ENCODE measurements around the gene KLC1. TPM values are rescaled to one million over a fixed set of nuclear protein-coding genes. Genes with fewer than 3 reads are reported as not detected.

The KLC1 gene
- total and polyA plus RNA-seq, 2 of the 8 experiments (the other 6 are each of a cell fraction or from before 2014, with no cell fraction given), result 84.6 to 134 TPM

DNA sequence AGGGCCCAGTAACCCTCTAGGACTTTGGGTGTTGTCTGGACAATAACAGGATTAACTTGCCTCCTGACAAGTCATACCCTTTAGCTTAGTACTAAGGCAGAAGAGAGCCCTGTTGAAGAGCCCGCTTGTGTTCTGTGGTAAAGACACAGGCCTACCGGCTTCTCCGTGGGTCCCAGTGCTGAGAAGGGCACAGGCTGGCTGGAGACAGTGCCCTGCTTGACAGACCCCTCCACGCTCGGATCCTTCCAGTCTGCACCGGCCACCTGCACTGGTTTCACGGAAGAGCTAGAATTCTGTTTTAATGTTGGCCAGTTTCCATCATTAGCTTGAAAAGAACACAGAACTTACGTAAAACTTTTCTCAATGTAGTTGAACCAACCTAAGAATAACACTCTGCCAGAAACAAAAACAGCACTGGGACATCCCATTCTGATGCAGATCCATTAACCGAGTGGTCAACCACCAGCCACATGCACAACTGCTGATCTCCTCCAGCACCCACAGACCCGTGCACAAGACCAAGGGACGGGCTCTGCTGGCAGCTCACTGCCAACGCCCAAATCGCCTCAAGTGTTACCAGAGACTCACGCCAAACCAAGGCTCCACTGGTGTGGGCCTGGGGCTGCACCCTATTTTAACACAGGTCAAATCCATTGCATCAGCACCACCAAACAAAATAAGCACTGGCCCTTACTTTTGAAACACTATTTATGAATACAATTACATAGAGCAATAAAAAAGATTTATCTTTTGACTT is 113.7 kb downstream of the KLC1 start:
- Histone ChIP-seq H3K4me3 (ENCODE audit: extremely low read depth in 1 of 4, insufficient read depth in 2 of 4, low read depth in 3 of 4, low read length in 4 of 4) (no peak overlapping the region), H3K23ac (ENCODE audit: insufficient read length) (no peak overlapping the region), H3K36me3 (ENCODE audit: control insufficient read depth in 2 of 4, insufficient read depth in 4 of 4, low read length in 3 of 4) (no peaks in the 10 kb centered on the region; a peak in 2 of 8 replicates), H2BK5ac (ENCODE audit: low read depth, low read length) (no peak overlapping the region), H4K20me1 (replicated peaks in 1 of 2; ENCODE audit: control insufficient read depth in 1 of 2, insufficient read depth in 2 of 2, low read length in 2 of 2) (peaks cover 0 to 2% of the 10 kb centered on the region in 2 experiments), H3K9me3 (ENCODE audit: insufficient read depth in 2 of 2, low read depth in 1 of 2, low read length in 1 of 2) (no peaks in the 10 kb centered on the region), H3K4me1 (replicated peaks in 1 of 4; ENCODE audit: control insufficient read depth in 3 of 4, insufficient read depth in 4 of 4, low read length in 3 of 4) (peaks cover 0 to 3% (median under 1%) of the 10 kb centered on the region in 4 experiments; a peak in 2 of 7 replicates), H2BK15ac (ENCODE audit: low read length) (no peak overlapping the region), H3K79me1 (ENCODE audit: low read depth, low read length) (no peaks in the 10 kb centered on the region), H4K5ac (ENCODE audit: insufficient read length, low read depth, low read length) (no peak overlapping the region), H3K14ac (ENCODE audit: insufficient read length) (no peak overlapping the region), H4K91ac (replicated peaks; ENCODE audit: insufficient read length, low read length) (no peak overlapping the region), H3K4me2 (ENCODE audit: insufficient read depth in 1 of 2, low read depth in 2 of 2, low read length in 2 of 2) (no peak overlapping the region), H3K18ac (ENCODE audit: extremely low read depth, low read length) (no peak overlapping the region), H4K8ac (ENCODE audit: extremely low read depth, insufficient read depth, low read length) (no peak overlapping the region), H2AFZ (ENCODE audit: low read length) (no peak overlapping the region), H3K4ac (replicated peaks; ENCODE audit: insufficient read length, low read depth, low read length) (no peak overlapping the region), H2BK20ac (ENCODE audit: low read length) (no peak overlapping the region), H2BK120ac (replicated peaks; ENCODE audit: low read depth, low read length) (no peak overlapping the region), H2BK12ac (ENCODE audit: low read depth, low read length) (no peak overlapping the region), H3K79me2 (ENCODE audit: control insufficient read depth in 1 of 2, insufficient read depth in 2 of 2, low read length in 2 of 2) (no peaks in the 10 kb centered on the region), H3K23me2 (ENCODE audit: low read depth, low read length) (no peaks in the 10 kb centered on the region), H3K9ac (replicated peaks in 1 of 4; ENCODE audit: extremely low read depth in 1 of 4, low read depth in 3 of 4, low read length in 3 of 4) (no peak overlapping the region), H3K27me3 (replicated peaks in 1 of 4; ENCODE audit: control insufficient read depth in 3 of 4, extremely low read depth in 1 of 4, insufficient read depth in 3 of 4, low read length in 3 of 4) (no peaks in the 10 kb centered on the region; a peak in 1 of 7 replicates), H3K56ac (replicated peaks; ENCODE audit: insufficient read length, low read depth, low read length) (no peak overlapping the region), H3K27ac (ENCODE audit: low read depth, low read length) (no peak overlapping the region), H2AK5ac (ENCODE audit: low read depth, low read length) (no peak overlapping the region)
- POLR2A ChIA-PET (ENCODE audit: partially characterized antibody), result interaction anchor here (1.1 kb wide), 1 partner anchor 48 kb away, joined by 3 read pairs; no protein-coding TSS in a partner anchor
- no peak for DNase-seq (ENCODE audit: low read depth in 1 of 2, low spot score in 2 of 2)
- 81% methylated on average over 14 of the region's 14 CpGs; no CpG with 5 or more reads in 1 of the 2 experiments for WGBS, 2 experiments (ENCODE audit: extremely low coverage in 1 of 2, insufficient coverage in 1 of 2, insufficient read length in 1 of 2, insufficient replicate concordance in 2 of 2, low coverage in 1 of 2, low lambda C conversion rate in 2 of 2, missing lambda C conversion rate in 1 of 2)
- CTCF ChIA-PET (ENCODE audit: partially characterized antibody), result interaction anchor here (0.7 to 1.4 kb wide), 4 partner anchors 17 to 255 kb away, joined by 3 to 4 read pairs (median 3); no protein-coding TSS in a partner anchor
- FAIRE-seq, result no peak
- TF ChIP-seq BRCA1 (IDR thresholded peaks at IDR 0.05; ENCODE audit: low read depth, low read length) (no peak), NRF1 (IDR thresholded peaks at IDR 0.05; ENCODE audit: low read depth, low read length) (no peak), TAF1 (IDR thresholded peaks at IDR 0.05; ENCODE audit: low read depth, low read length) (no peak), POU5F1 (IDR thresholded peaks at IDR 0.05; ENCODE audit: low read depth, low read length) (no peak), RBBP5 (IDR thresholded peaks at IDR 0.05; ENCODE audit: borderline replicate concordance, low read depth, low read length) (no peak), RXRA (IDR thresholded peaks at IDR 0.05; ENCODE audit: insufficient read depth, low read depth, low read length) (no peak), SIN3A (conservative IDR thresholded peaks at IDR 0.05 in 1 of 2, IDR thresholded peaks at IDR 0.05 in 1 of 2; ENCODE audit: low read depth in 1 of 2, low read length in 2 of 2) (no peak), SIRT6 (IDR thresholded peaks at IDR 0.05; ENCODE audit: low read length) (no peak), GTF2F1 (IDR thresholded peaks at IDR 0.05; ENCODE audit: borderline replicate concordance, low read depth, low read length) (no peak), KDM5A (IDR thresholded peaks at IDR 0.05; ENCODE audit: low read length) (no peak), CTBP2 (IDR thresholded peaks at IDR 0.05; ENCODE audit: borderline replicate concordance, insufficient read depth, insufficient read length, low read length) (no peak), SP2 (IDR thresholded peaks at IDR 0.05; ENCODE audit: low read length) (no peak), BCL11A (IDR thresholded peaks at IDR 0.05; ENCODE audit: low read depth in 2 of 2, low read length in 2 of 2) (no peak)
